Ascending aorta (tissue), 2 donors: ENCODE measurements around the gene DDX1. TPM values are rescaled to one million over a fixed set of nuclear protein-coding genes. Genes with fewer than 3 reads are reported as not detected.
"Not testable (repeated sequence)": the region's sequence is repeated elsewhere in the genome, so short reads cannot be mapped to it uniquely, and the experiment has no call there.

Source experiments
- DNase-seq, 2 donors: peaks; one replicate each; pipeline ENCODE4 v3.0.0-alpha.2; 2019; ENCODE audit warnings: low spot score in 2 of 2
- H3K27ac ChIP-seq, 2 donors: fragments of 200-600 bp; sonication (generic); one replicate each; pipeline ENCODE4 v1.5.1; 2016 to 2017; ENCODE audit warnings: mild to moderate bottlenecking in 1 of 2
- H3K27me3 ChIP-seq: fragments of 200-600 bp; sonication (generic); one replicate; pipeline ENCODE4 v1.5.1; 2017
- H3K36me3 ChIP-seq, 2 donors: fragments of 200-600 bp; sonication (generic); one replicate each; pipeline ENCODE4 v1.5.1; 2016
- H3K4me1 ChIP-seq, 2 donors: fragments of 200-600 bp; sonication (generic); one replicate each; pipeline ENCODE4 v1.5.1; 2016 to 2017; ENCODE audit warnings: mild to moderate bottlenecking in 1 of 2
- H3K4me3 ChIP-seq, 2 donors: fragments of 200-600 bp; sonication (generic); one replicate each; pipeline ENCODE4 v1.5.1; 2016 to 2017; ENCODE audit warnings: mild to moderate bottlenecking in 1 of 2
- H3K9me3 ChIP-seq, 2 donors: fragments of 200-600 bp; sonication (generic); one replicate each; pipeline ENCODE4 v1.5.1; 2016
- CTCF ChIP-seq, 3 experiments: fragments of 200-600 bp in 2 of 3; fragments of 450-650 bp in 1 of 3; sonication (generic) in 2 of 3; IDR thresholded peaks; one replicate each; pipeline ENCODE4 v1.5.1; 2016 to 2019; ENCODE audit warnings: antibody characterized with exemption in 3 of 3, mild to moderate bottlenecking in 1 of 3, moderate library complexity in 1 of 3
- intact Hi-C: fragments of 100-400 bp; cut with DNase I; formaldehyde crosslinking; loops from one replicate; pipeline ENCODE4 v1.15.1; 2023
- total RNA-seq: library from RNA; depleted of rRNA; stranded (reverse); fragments of >200 nt; gene quantifications from one replicate; pipeline ENCODE4 v1.1.0, GENCODE V29; 2016

DDX1 gene
- total RNA-seq, 1 donor from 2014 or later = 21.5 TPM

GRCh38 chr2:15610430-15610952, 18.8 kb downstream of the DDX1 start:
- Histone ChIP-seq H3K27ac (no peak overlapping the region), H3K4me1 (no peaks in the 10 kb centered on the region), H3K4me3 (no peak overlapping the region), H3K36me3 (peaks cover 47 to 63% of the 10 kb centered on the region in 2 donors), H3K9me3 (no peaks in the 10 kb centered on the region), H3K27me3 (no peaks in the 10 kb centered on the region)
- no peak for DNase-seq
- intact Hi-C loops = no loop called here
- no peak for TF ChIP-seq CTCF (IDR thresholded peaks at IDR 0.05)

GRCh38 chr2:15612101-15612500, 20.4 kb downstream of the DDX1 start:
- DNase-seq, H3K4me1 ChIP-seq, H3K27ac ChIP-seq, H3K27me3 ChIP-seq, H3K4me3 ChIP-seq, H3K9me3 ChIP-seq, intact Hi-C loops: not testable (repeated sequence)
- peaks cover 33 to 52% of the 10 kb centered on the region in 2 donors for H3K36me3 ChIP-seq

- TF ChIP-seq CTCF (IDR thresholded peaks at IDR 0.05) = no peak
- H3K27ac ChIP-seq = no peak overlapping the region
- peaks cover 30 to 46% of the 10 kb centered on the region in 2 donors for H3K36me3 ChIP-seq
- no peaks in the 10 kb centered on the region for H3K27me3 ChIP-seq
- no peak overlapping the region for H3K4me3 ChIP-seq
- H3K9me3 ChIP-seq = no peaks in the 10 kb centered on the region
- no peaks in the 10 kb centered on the region for H3K4me1 ChIP-seq
- no peak for DNase-seq
- intact Hi-C loops = no loop called here
Observed at GRCh38 chr2:15613736-15614429, 22.2 kb downstream of the DDX1 start.

- Histone ChIP-seq H3K9me3 (no peaks in the 10 kb centered on the region), H3K27ac (no peak overlapping the region), H3K4me3 (no peak overlapping the region), H3K4me1 (no peaks in the 10 kb centered on the region), H3K27me3 (no peaks in the 10 kb centered on the region), H3K36me3 (peaks cover 32 to 46% of the 10 kb centered on the region in 2 donors)
- no peak for DNase-seq
- intact Hi-C loops = no loop called here
- no peak for TF ChIP-seq CTCF (IDR thresholded peaks at IDR 0.05)
Observed at GRCh38 chr2:15614545-15615300, 23.1 kb downstream of the DDX1 start.

- peaks cover 27 to 46% of the 10 kb centered on the region in 2 donors for H3K36me3 ChIP-seq
- TF ChIP-seq CTCF (IDR thresholded peaks at IDR 0.05) = no peak
- no peaks in the 10 kb centered on the region for H3K27me3 ChIP-seq
- intact Hi-C loops = no loop called here
- no peaks in the 10 kb centered on the region for H3K9me3 ChIP-seq
- no peak overlapping the region for H3K4me3 ChIP-seq
- no peak overlapping the region for H3K27ac ChIP-seq
- DNase-seq = no peak
- no peaks in the 10 kb centered on the region for H3K4me1 ChIP-seq
Observed at GRCh38 chr2:15615301-15615920, 23.7 kb downstream of the DDX1 start.

GRCh38 chr2:15616429-15616828, 24.8 kb downstream of the DDX1 start:
- TF ChIP-seq CTCF (IDR thresholded peaks at IDR 0.05) = no peak
- Histone ChIP-seq H3K4me1 (no peaks in the 10 kb centered on the region), H3K4me3 (no peak overlapping the region), H3K27me3 (no peaks in the 10 kb centered on the region), H3K27ac (no peak overlapping the region), H3K9me3 (no peaks in the 10 kb centered on the region), H3K36me3 (peaks cover 36 to 53% of the 10 kb centered on the region in 2 donors)
- intact Hi-C loops = no loop called here
- no peak for DNase-seq
